GM23338 (cell line): ENCODE data around the gene HNF1A. TPM values are rescaled to one million over a fixed set of nuclear protein-coding genes. Genes with fewer than 3 reads are reported as not detected.

Experiments used
- ATAC-seq: fragments of 200-7000 bp; cut with Tn5 transposase; 3 replicates; pipeline ENCODE4 v1.9.1; 2020
- DNase-seq: peaks from one replicate; pipeline ENCODE4 v3.0.0-alpha.2; 2015; ENCODE audit warnings: low spot score
- H2AFZ ChIP-seq: fragments of 200-600 bp; sonication (generic); 2 replicates; pipeline ENCODE4 v1.8.0; 2016; ENCODE audit warnings: antibody characterized with exemption, mild to moderate bottlenecking, moderate library complexity
- H3F3A ChIP-seq: fragments of 200-600 bp; sonication (generic); replicated peaks from 2 replicates; pipeline ENCODE4 v1.8.0; 2017; ENCODE audit warnings: antibody characterized with exemption, mixed run types, low read depth
- H3K27ac ChIP-seq: fragments of 200-600 bp; sonication (generic); 2 replicates; pipeline ENCODE4 v1.6.1; 2016; ENCODE audit warnings: low read depth
- H3K27me3 ChIP-seq: fragments of 200-600 bp; sonication (generic); 2 replicates; pipeline ENCODE4 v1.8.0; 2016; ENCODE audit warnings: mild to moderate bottlenecking, mixed run types, moderate library complexity; ENCODE audit not compliant: insufficient read depth
- H3K36me3 ChIP-seq: fragments of 200-600 bp; sonication (generic); 2 replicates; pipeline ENCODE4 v1.8.0; 2016; ENCODE audit warnings: mild to moderate bottlenecking; ENCODE audit not compliant: insufficient read depth
- H3K4me1 ChIP-seq: fragments of 200-600 bp; sonication (generic); 2 replicates; pipeline ENCODE4 v1.8.0; 2016; ENCODE audit warnings: mild to moderate bottlenecking, moderate library complexity; ENCODE audit not compliant: insufficient read depth
- H3K4me2 ChIP-seq: fragments of 200-600 bp; sonication (generic); 2 replicates; pipeline ENCODE4 v1.7.1; 2017; ENCODE audit warnings: mixed run types
- H3K4me3 ChIP-seq: fragments of 200-600 bp; sonication (generic); 2 replicates; pipeline ENCODE4 v1.6.1; 2016; ENCODE audit warnings: mixed run types
- H3K79me2 ChIP-seq: fragments of 200-600 bp; sonication (generic); replicated peaks from 2 replicates; pipeline ENCODE4 v1.8.0; 2017; ENCODE audit warnings: mild to moderate bottlenecking; ENCODE audit not compliant: insufficient read depth
- H3K9me2 ChIP-seq: fragments of 200-600 bp; sonication (generic); 2 replicates; pipeline ENCODE4 v1.8.0; 2017; ENCODE audit not compliant: insufficient read depth
- H4K20me1 ChIP-seq: fragments of 200-600 bp; sonication (generic); replicated peaks from 2 replicates; pipeline ENCODE4 v1.8.0; 2017; ENCODE audit warnings: mild to moderate bottlenecking; ENCODE audit not compliant: insufficient read depth
- H3K27ac Mint-ChIP-seq: 2 replicates; pipeline ENCODE4 v1.8.0; 2020; ENCODE audit warnings: inconsistent platforms, mild to moderate bottlenecking, moderate library complexity, mixed read lengths
- H3K27me3 Mint-ChIP-seq: 3 replicates; pipeline ENCODE4 v1.8.0; 2022; ENCODE audit warnings: low read depth, mild to moderate bottlenecking, moderate library complexity, mixed read lengths, inconsistent platforms; ENCODE audit not compliant: insufficient read depth, poor library complexity
- H3K36me3 Mint-ChIP-seq: 3 replicates; pipeline ENCODE4 v1.8.0; 2021; ENCODE audit warnings: low read depth, mild to moderate bottlenecking, inconsistent platforms, moderate library complexity, mixed read lengths
- H3K4me1 Mint-ChIP-seq: 3 replicates; pipeline ENCODE4 v1.8.0; 2020; ENCODE audit warnings: mild to moderate bottlenecking, inconsistent platforms, mixed read lengths
- H3K4me3 Mint-ChIP-seq: 3 replicates; pipeline ENCODE4 v1.8.0; 2021; ENCODE audit warnings: moderate library complexity, mild to moderate bottlenecking, inconsistent platforms, mixed read lengths
- H3K9me3 Mint-ChIP-seq: 3 replicates; pipeline ENCODE4 v1.8.0; 2020; ENCODE audit warnings: moderate library complexity, mild to moderate bottlenecking, inconsistent platforms, mixed read lengths
- EZH2 ChIP-seq: fragments of 200-600 bp; sonication (generic); IDR thresholded peaks from one replicate; pipeline ENCODE4 v1.8.0; 2017; ENCODE audit warnings: antibody characterized with exemption, mild to moderate bottlenecking, low read depth; ENCODE audit not compliant: unreplicated experiment
- EZH2phosphoT487 ChIP-seq: fragments of 200-600 bp; sonication (generic); IDR thresholded peaks from one replicate; pipeline ENCODE4 v1.8.1; 2018; ENCODE audit warnings: antibody characterized with exemption; ENCODE audit not compliant: unreplicated experiment
- JUNB ChIP-seq: IDR thresholded peaks from one replicate; pipeline ENCODE4 v1.6.1; 2016; ENCODE audit warnings: antibody characterized with exemption; ENCODE audit not compliant: unreplicated experiment
- ZNF462 ChIP-seq: fragments of 250-450 bp; sonication (Bioruptor Pico); IDR thresholded peaks from 2 replicates; pipeline ENCODE4 v1.5.0; 2020; ENCODE audit warnings: mild to moderate bottlenecking, moderate library complexity
- polyA plus RNA-seq: library from polyadenylated mRNA; unstranded; fragments of >200 nt; fragmentation: Nextera tagmentation; extraction: Ambion mirVana; gene quantifications from 2 replicates; pipeline ENCODE4 v1.2.1, GENCODE V29; 2016
- total RNA-seq: library from RNA; depleted of rRNA; stranded (reverse); fragments of >200 nt; shearing (Covaris generic); gene quantifications from 2 replicates; pipeline ENCODE4 v1.2.3, GENCODE V29; 2014

Gene HNF1A
- total and polyA plus RNA-seq, 2 experiments from 2014 or later, result 0.11 TPM; not detected in 1

- no peak for TF ChIP-seq ZNF462 (CRISPR knock-in tag)
- TF ChIP-seq EZH2phosphoT487, result no peak
- TF ChIP-seq JUNB, result no peak
Measured at GRCh38 chr12:120941846-120942405, 36.4 kb upstream of the HNF1A start (continued).

- Mint-ChIP-seq H3K4me3 (no peak overlapping the region), H3K36me3 (no peaks in the 10 kb centered on the region), H3K27me3 (peaks cover 2% of the 10 kb centered on the region), H3K9me3 (no peaks in the 10 kb centered on the region), H3K4me1 (peaks cover 5% of the 10 kb centered on the region; the same call in 2 of the 3 replicates), H3K27ac (no peak overlapping the region)
- H3K4me2 ChIP-seq, result no peak overlapping the region
- ATAC-seq (no peak), DNase-seq (no peak)
- H3K4me3 ChIP-seq, result no peak overlapping the region
- no peaks in the 10 kb centered on the region for H3K36me3 ChIP-seq
- no peaks in the 10 kb centered on the region for H4K20me1 ChIP-seq
- no peaks in the 10 kb centered on the region for H3K27me3 ChIP-seq
- no peaks in the 10 kb centered on the region for H3K4me1 ChIP-seq
- no peak for TF ChIP-seq EZH2
- H3K9me2 ChIP-seq, result no peaks in the 10 kb centered on the region
- H3K27ac ChIP-seq, result no peak overlapping the region
- H3F3A ChIP-seq, result no peaks in the 10 kb centered on the region
- H2AFZ ChIP-seq, result no peak overlapping the region
- no peaks in the 10 kb centered on the region for H3K79me2 ChIP-seq
Measured at GRCh38 chr12:120943482-120943881, 34.9 kb upstream of the HNF1A start.
